HCT116 (cell line): ENCODE results near the gene APBA1. TPM values are rescaled to one million over a fixed set of nuclear protein-coding genes. Genes with fewer than 3 reads are reported as not detected.

Experiments used
- ATAC-seq: fragments of 200-7000 bp; cut with Tn5 transposase; 2 replicates; pipeline ENCODE4 v1.9.1; 2020; ENCODE audit warnings: mild to moderate bottlenecking, moderate library complexity
- BruUV-seq: library from RNA; stranded (reverse); fragments of 400-500 nt; replicated peaks from 2 replicates; lab custom pipeline; 2021; lab: Mats Ljungman, UMichigan
- CTCF ChIA-PET: fragments of 300-600 bp; sonication (Branson Sonifier 250); formaldehyde crosslinking; loops from one replicate; lab custom pipeline; 2021; ENCODE audit warnings: antibody characterized with exemption; lab: Charles Lee
- POLR2A ChIA-PET: fragments of 300-600, 350-600 bp; sonication (Branson Sonifier 250); formaldehyde crosslinking; loops from one replicate; lab custom pipeline; 2021; ENCODE audit warnings: antibody characterized with exemption; lab: Charles Lee
- RAD21 ChIA-PET, 2 experiments: fragments of 300-600 bp; sonication (Branson Sonifier 250); formaldehyde crosslinking; loops; one replicate each; lab custom pipeline; 2023; ENCODE audit warnings: low total read pairs in 2 of 2; ENCODE audit not compliant: uncharacterized antibody in 2 of 2, unreplicated experiment in 2 of 2, low non-redundant PET in 1 of 2; lab: Charles Lee
- DNase-seq: peaks from one replicate; pipeline ENCODE4 v3.0.0-alpha.2; 2010; ENCODE audit warnings: low read depth, low spot score
- H2AFZ ChIP-seq: fragments of 200-600 bp; shearing (Covaris generic), sonication (generic); 2 replicates; pipeline ENCODE4 v1.6.1; 2017; ENCODE audit warnings: low read depth, mixed run types, mixed read lengths, antibody characterized with exemption, low read length; ENCODE audit not compliant: poor library complexity, severe bottlenecking
- H3K27ac ChIP-seq: 2 replicates; pipeline ENCODE4 v1.5.1; 2012; ENCODE audit warnings: low read depth, low read length
- H3K27me3 ChIP-seq: fragments of 200-600 bp; sonication (generic); 2 replicates; pipeline ENCODE4 v1.6.1; 2016; ENCODE audit warnings: mixed run types, low read length, mixed read lengths; ENCODE audit not compliant: insufficient read depth
- H3K36me3 ChIP-seq, 2 experiments: fragments of 200-500 bp in 1 of 2; fragments of 200-600 bp in 1 of 2; sonication (Bioruptor generic) in 1 of 2; sonication (generic) in 1 of 2; 2 replicates each; pipeline versions ENCODE4 v1.5.1 to v1.6.1; 2014 to 2016; ENCODE audit warnings: low read length in 2 of 2, inconsistent platforms in 1 of 2, mixed read lengths in 1 of 2, mixed run types in 1 of 2; ENCODE audit not compliant: insufficient read depth in 2 of 2, control insufficient read depth in 1 of 2
- H3K4me1 ChIP-seq, 2 experiments: fragments of 200-600 bp in 1 of 2; sonication (generic) in 1 of 2; 2 replicates each; pipeline versions ENCODE4 v1.5.1 to v1.6.1; 2012 to 2017; ENCODE audit warnings: low read length in 2 of 2, inconsistent platforms in 1 of 2, mild to moderate bottlenecking in 1 of 2, mixed read lengths in 1 of 2, mixed run types in 1 of 2, moderate library complexity in 1 of 2; ENCODE audit not compliant: insufficient read depth in 2 of 2, control insufficient read depth in 1 of 2
- H3K4me2 ChIP-seq: fragments of 200-600 bp; sonication (generic); 2 replicates; pipeline ENCODE4 v1.6.1; 2017; ENCODE audit warnings: mixed run types, low read length, mixed read lengths
- H3K4me3 ChIP-seq, 2 experiments: fragments of 200-600 bp in 1 of 2; sonication (generic) in 1 of 2; replicated peaks in 1 of 2; 2 replicates each; pipeline ENCODE4 v1.5.1; 2011 to 2016; ENCODE audit warnings: low read length in 2 of 2, control low read depth in 1 of 2, low read depth in 1 of 2, mild to moderate bottlenecking in 1 of 2, mixed read lengths in 1 of 2, mixed run types in 1 of 2
- H3K79me2 ChIP-seq: fragments of 200-600 bp; sonication (generic); 2 replicates; pipeline ENCODE4 v1.6.1; 2017; ENCODE audit warnings: mild to moderate bottlenecking, mixed run types, low read length, moderate library complexity, mixed read lengths; ENCODE audit not compliant: insufficient read depth
- H3K9ac ChIP-seq: fragments of 200-600 bp; sonication (generic); 2 replicates; pipeline ENCODE4 v1.6.1; 2016; ENCODE audit warnings: low read length, mixed read lengths
- H3K9me2 ChIP-seq: fragments of 200-600 bp; sonication (generic), shearing (Covaris generic); 2 replicates; pipeline ENCODE4 v1.6.1; 2017; ENCODE audit warnings: mixed run types, mild to moderate bottlenecking, moderate library complexity; ENCODE audit not compliant: insufficient read depth
- H3K9me3 ChIP-seq, 2 experiments: fragments of 200-500 bp in 1 of 2; fragments of 200-600 bp in 1 of 2; sonication (Bioruptor generic) in 1 of 2; sonication (generic) in 1 of 2; 2 replicates each; pipeline ENCODE4 v1.6.1; 2014 to 2017; ENCODE audit warnings: low read length in 2 of 2, mixed read lengths in 2 of 2, inconsistent platforms in 1 of 2, low read depth in 1 of 2, mild to moderate bottlenecking in 1 of 2, mixed run types in 1 of 2, moderate library complexity in 1 of 2; ENCODE audit not compliant: control insufficient read depth in 1 of 2, insufficient read depth in 1 of 2
- H4K20me1 ChIP-seq: fragments of 200-600 bp; sonication (generic), shearing (Covaris generic); 2 replicates; pipeline ENCODE4 v1.6.1; 2017; ENCODE audit warnings: mixed run types, mild to moderate bottlenecking, moderate library complexity; ENCODE audit not compliant: insufficient read depth
- ATF3 ChIP-seq: IDR thresholded peaks from 2 replicates; pipeline ENCODE4 v1.6.1; 2012
- CBX3 ChIP-seq: IDR thresholded peaks from 2 replicates; pipeline ENCODE4 v1.6.1; 2012; ENCODE audit warnings: low read depth
- CEBPB ChIP-seq: IDR thresholded peaks from 2 replicates; pipeline ENCODE4 v1.6.1; 2012; ENCODE audit warnings: low read depth
- CTCF ChIP-seq, 3 experiments: fragments of 200-600 bp in 1 of 3; sonication (generic) in 1 of 3; IDR thresholded peaks in 2 of 3; conservative IDR thresholded peaks in 1 of 3; 2 replicates each; pipeline ENCODE4 v1.5.1; 2012 to 2017; ENCODE audit warnings: low read depth in 2 of 3, low read length in 2 of 3, antibody characterized with exemption in 1 of 3, borderline replicate concordance in 1 of 3, control low read depth in 1 of 3, mild to moderate bottlenecking in 1 of 3, mixed read lengths in 1 of 3, mixed run types in 1 of 3, moderate library complexity in 1 of 3; ENCODE audit not compliant: insufficient read depth in 1 of 3
- EGR1 ChIP-seq: IDR thresholded peaks from 2 replicates; pipeline ENCODE4 v1.6.1; 2012; ENCODE audit warnings: low read depth
- ELF1 ChIP-seq: IDR thresholded peaks from 2 replicates; pipeline ENCODE4 v1.6.1; 2012; ENCODE audit warnings: low read depth, borderline replicate concordance
- EZH2phosphoT487 ChIP-seq: fragments of 200-600 bp; IDR thresholded peaks from 2 replicates; pipeline ENCODE4 v1.6.1; 2018; ENCODE audit warnings: antibody characterized with exemption, borderline replicate concordance
- MAX ChIP-seq: IDR thresholded peaks from 2 replicates; pipeline ENCODE4 v1.6.1; 2012
- POLR2A ChIP-seq: IDR thresholded peaks from 2 replicates; pipeline ENCODE4 v1.7.0; 2011; ENCODE audit warnings: borderline replicate concordance; ENCODE audit not compliant: insufficient read depth, insufficient read length; ENCODE audit errors: extremely low read depth
- SIN3A ChIP-seq: IDR thresholded peaks from 2 replicates; pipeline ENCODE4 v1.6.1; 2012; ENCODE audit warnings: low read depth
- SP1 ChIP-seq: IDR thresholded peaks from 2 replicates; pipeline ENCODE4 v1.6.1; 2012; ENCODE audit warnings: low read depth
- SRF ChIP-seq: IDR thresholded peaks from 2 replicates; pipeline ENCODE4 v1.6.1; 2012; ENCODE audit warnings: low read depth
- YY1 ChIP-seq: IDR thresholded peaks from 2 replicates; pipeline ENCODE4 v1.6.1; 2011; ENCODE audit warnings: low read length, low read depth, moderate library complexity, mild to moderate bottlenecking; ENCODE audit not compliant: insufficient replicate concordance; ENCODE audit errors: extremely low read depth
- ZFX ChIP-seq: fragments of 450-650 bp; IDR thresholded peaks from 2 replicates; pipeline ENCODE4 v1.6.1; 2017
- intact Hi-C: fragments of 100-400 bp; cut with micrococcal nuclease; formaldehyde crosslinking; loops from 2 replicates; pipeline ENCODE4 v1.10.0; 2022
- total RNA-seq: library from RNA; stranded (reverse); gene quantifications from one replicate; pipeline ENCODE4 v1.2.1, GENCODE V29; 2021; ENCODE audit not compliant: unreplicated experiment

The APBA1 gene
- total RNA-seq, 1 experiment from 2014 or later, result 0.20 TPM

GRCh38 chr9:69476016-69476415 is 196.2 kb downstream of the APBA1 start:
- no peaks in the 10 kb centered on the region for H3K9me3 ChIP-seq
- H3K4me2 ChIP-seq, result no peak overlapping the region
- ChIA-PET CTCF (interaction anchor here (0.9 kb wide), 1 partner anchor 8 kb away, joined by 3 read pairs; no protein-coding TSS in a partner anchor), RAD21 (no interaction called here), POLR2A (no interaction called here)
- H4K20me1 ChIP-seq, result no peaks in the 10 kb centered on the region
- DNase-seq (no peak), ATAC-seq (no peak)
- H3K9me2 ChIP-seq, result no peaks in the 10 kb centered on the region
- TF ChIP-seq MAX, result no peak
- no peak for TF ChIP-seq CEBPB
- TF ChIP-seq ELF1, result no peak
- TF ChIP-seq YY1, result no peak
- no peak for TF ChIP-seq CTCF (IDR thresholded peaks at IDR 0.05 in 2 of 3, conservative IDR thresholded peaks at IDR 0.05 in 1 of 3; ENCODE audit: borderline replicate concordance in 1 of 3, insufficient read depth in 1 of 3, low read depth in 2 of 3, low read length in 2 of 3)
- no peak for TF ChIP-seq SRF
- no peak for TF ChIP-seq ATF3
- TF ChIP-seq SP1, result no peak
- TF ChIP-seq SIN3A, result no peak
- no peak for TF ChIP-seq EZH2phosphoT487
- TF ChIP-seq CBX3, result no peak
- no peak for TF ChIP-seq POLR2A
- TF ChIP-seq EGR1, result no peak
- TF ChIP-seq ZFX, result no peak
- no TSS peak for BruUV-seq
- no peak overlapping the region for H3K9ac ChIP-seq
- no peaks in the 10 kb centered on the region for H3K36me3 ChIP-seq
- H3K4me1 ChIP-seq, result no peaks in the 10 kb centered on the region
- no peaks in the 10 kb centered on the region for H3K79me2 ChIP-seq
- no peak overlapping the region for H3K27ac ChIP-seq
- H3K4me3 ChIP-seq, result no peak overlapping the region
- peaks cover 32% of the 10 kb centered on the region for H3K27me3 ChIP-seq
- no peak overlapping the region for H2AFZ ChIP-seq
- intact Hi-C loops, result no loop called here
